DND-41 (cell line): Measurements from ENCODE around the gene RASGRP4.

Source experiments
- ATAC-seq: fragments of 200-7000 bp; cut with Tn5 transposase; 3 replicates; pipeline ENCODE4 v1.9.1; 2021; ENCODE audit warnings: low read depth; ENCODE audit not compliant: insufficient read depth
- DNase-seq: peaks from one replicate; pipeline ENCODE4 v3.0.0-alpha.2; 2020
- H2AFZ ChIP-seq: 2 replicates; pipeline ENCODE4 v1.6.0; 2012; ENCODE audit warnings: low read depth, low read length
- H3K27ac ChIP-seq: 2 replicates; pipeline ENCODE4 v1.5.1; 2012; ENCODE audit warnings: low read length, inconsistent platforms
- H3K27me3 ChIP-seq: fragments of 200-600 bp; sonication (generic); 2 replicates; pipeline ENCODE4 v1.6.0; 2012; ENCODE audit warnings: low read length, mild to moderate bottlenecking, inconsistent platforms; ENCODE audit not compliant: insufficient read depth, poor library complexity
- H3K36me3 ChIP-seq: 2 replicates; pipeline ENCODE4 v1.5.1; 2012; ENCODE audit warnings: low read length, inconsistent platforms; ENCODE audit not compliant: insufficient read depth
- H3K4me1 ChIP-seq: 2 replicates; pipeline ENCODE4 v1.5.1; 2012; ENCODE audit warnings: mild to moderate bottlenecking, low read length; ENCODE audit not compliant: insufficient read depth
- H3K4me2 ChIP-seq: 2 replicates; pipeline ENCODE4 v1.6.0; 2012; ENCODE audit warnings: mild to moderate bottlenecking, moderate library complexity, low read length, inconsistent platforms; ENCODE audit not compliant: insufficient read depth
- H3K4me3 ChIP-seq, 2 experiments: fragments of 200-600 bp in 1 of 2; shearing (Covaris generic) in 1 of 2; 2 replicates each; pipeline ENCODE4 v1.5.1; 2012 to 2016; ENCODE audit warnings: inconsistent platforms in 2 of 2, low read length in 2 of 2, mild to moderate bottlenecking in 2 of 2, low read depth in 1 of 2, moderate library complexity in 1 of 2
- H3K79me2 ChIP-seq: 2 replicates; pipeline ENCODE4 v1.6.0; 2012; ENCODE audit warnings: low read length, inconsistent platforms; ENCODE audit not compliant: insufficient read depth
- H3K9ac ChIP-seq: 2 replicates; pipeline ENCODE4 v1.6.0; 2012; ENCODE audit warnings: low read depth, mild to moderate bottlenecking, inconsistent platforms, low read length, moderate library complexity
- H3K9me3 ChIP-seq: 2 replicates; pipeline ENCODE4 v1.5.1; 2012; ENCODE audit warnings: low read length, moderate library complexity, mild to moderate bottlenecking, inconsistent platforms; ENCODE audit not compliant: insufficient read depth, severe bottlenecking
- H4K20me1 ChIP-seq: 2 replicates; pipeline ENCODE4 v1.6.0; 2012; ENCODE audit warnings: low read length; ENCODE audit not compliant: insufficient read depth
- CTCF ChIP-seq: IDR thresholded peaks from 2 replicates; pipeline ENCODE4 v1.5.1; 2012; ENCODE audit warnings: borderline replicate concordance, low read length, moderate library complexity, mild to moderate bottlenecking; ENCODE audit not compliant: poor library complexity, severe bottlenecking; ENCODE audit errors: extremely low read depth
- EZH2 ChIP-seq: IDR thresholded peaks from 3 replicates; pipeline ENCODE4 v1.6.1; 2012; ENCODE audit warnings: borderline replicate concordance, low read depth, mild to moderate bottlenecking, moderate library complexity, low read length, inconsistent platforms; ENCODE audit not compliant: severe bottlenecking

Gene RASGRP4

GRCh38 chr19:38361633-38362075 lies 64.4 kb downstream of the RASGRP4 start:
- Histone ChIP-seq H3K27ac (no peak overlapping the region), H3K79me2 (no peaks in the 10 kb centered on the region), H3K9ac (no peak overlapping the region), H3K9me3 (peaks cover 4% of the 10 kb centered on the region), H3K4me1 (no peaks in the 10 kb centered on the region), H3K27me3 (peaks cover 4% of the 10 kb centered on the region), H3K4me3 (no peak overlapping the region), H4K20me1 (no peaks in the 10 kb centered on the region; the same call in 1 of the 2 replicates), H3K4me2 (no peak overlapping the region), H3K36me3 (no peaks in the 10 kb centered on the region), H2AFZ (no peak overlapping the region)
- TF ChIP-seq CTCF: no peak
- no peak for TF ChIP-seq EZH2
- ATAC-seq (no peak), DNase-seq (no peak)

GRCh38 chr19:38360839-38361631 lies 65.0 kb downstream of the RASGRP4 start:
- H3K36me3 ChIP-seq: no peaks in the 10 kb centered on the region
- peaks cover 4% of the 10 kb centered on the region for H3K27me3 ChIP-seq
- H3K9me3 ChIP-seq: peaks cover 4% of the 10 kb centered on the region
- H4K20me1 ChIP-seq: no peaks in the 10 kb centered on the region; the same call in 1 of the 2 replicates
- no peak for DNase-seq
- no peaks in the 10 kb centered on the region for H3K4me1 ChIP-seq
- no peak overlapping the region for H2AFZ ChIP-seq
- ATAC-seq: no peak
- no peak overlapping the region for H3K4me2 ChIP-seq
- TF ChIP-seq EZH2 (no peak), CTCF (no peak)
- no peak overlapping the region for H3K27ac ChIP-seq
- no peaks in the 10 kb centered on the region for H3K79me2 ChIP-seq
- no peak overlapping the region for H3K9ac ChIP-seq
- no peak overlapping the region for H3K4me3 ChIP-seq

- H4K20me1 ChIP-seq: no peaks in the 10 kb centered on the region; the same call in 1 of the 2 replicates
- H3K9ac ChIP-seq: no peak overlapping the region
- peaks cover 4% of the 10 kb centered on the region for H3K9me3 ChIP-seq
- no peaks in the 10 kb centered on the region for H3K4me1 ChIP-seq
- no peak overlapping the region for H3K4me2 ChIP-seq
- H3K79me2 ChIP-seq: no peaks in the 10 kb centered on the region
- H3K27ac ChIP-seq: no peak overlapping the region
- H3K27me3 ChIP-seq: peaks cover 4% of the 10 kb centered on the region
- DNase-seq (no peak), ATAC-seq (0 out of 3 replicates have a peak, but pooled peaks have one; percentile 45)
- TF ChIP-seq CTCF (no peak), EZH2 (no peak)
- no peak overlapping the region for H2AFZ ChIP-seq
- no peaks in the 10 kb centered on the region for H3K36me3 ChIP-seq
- no peak overlapping the region for H3K4me3 ChIP-seq
Observed at GRCh38 chr19:38360351-38360750, 65.7 kb downstream of the RASGRP4 start.
